Left lung (tissue), 10 donors: Measurements from ENCODE around the gene EHMT1. TPM values are rescaled to one million over a fixed set of nuclear protein-coding genes. Genes with fewer than 3 reads are reported as not detected.
A peak's percentile ranks its signal among the peaks of the same experiment; 100 is the strongest.
"Not testable (repeated sequence)": the region's sequence is repeated elsewhere in the genome, so short reads cannot be mapped to it uniquely, and the experiment has no call there.

Source experiments
- ATAC-seq: fragments of 200-7000 bp; cut with Tn5 transposase; one replicate; pipeline ENCODE4 v1.9.1; 2020; ENCODE audit warnings: moderate library complexity
- DNase-seq, 4 donors: peaks; one replicate each; pipeline ENCODE4 v3.0.0-alpha.2; 2013 to 2020
- H3K27ac ChIP-seq, 2 donors: fragments of 200-600 bp; sonication (generic) in 1 of 2; one replicate each; pipeline versions ENCODE4 v1.5.0 to v1.8.0; 2020 to 2021
- H3K27me3 ChIP-seq, 2 donors: fragments of 200-600 bp; sonication (generic) in 1 of 2; one replicate each; pipeline versions ENCODE4 v1.5.0 to v1.8.0; 2020 to 2021
- H3K36me3 ChIP-seq, 2 donors: fragments of 200-600 bp; sonication (generic) in 1 of 2; one replicate each; pipeline versions ENCODE4 v1.5.0 to v1.8.0; 2020 to 2021
- H3K4me1 ChIP-seq, 2 donors: fragments of 200-600 bp; one replicate each; pipeline ENCODE4 v1.8.0; 2021
- H3K4me3 ChIP-seq, 2 donors: fragments of 200-600 bp; sonication (generic) in 1 of 2; one replicate each; pipeline versions ENCODE4 v1.5.0 to v1.8.0; 2020 to 2021; ENCODE audit warnings: mild to moderate bottlenecking in 1 of 2
- H3K9me3 ChIP-seq, 2 donors: fragments of 200-600 bp; sonication (generic) in 1 of 2; one replicate each; pipeline versions ENCODE4 v1.5.0 to v1.8.0; 2020 to 2021
- intact Hi-C, 2 donors: fragments of 100-400 bp; cut with DNase I; formaldehyde crosslinking; loops; one replicate each; pipeline versions ENCODE4 v1.11.2 to v1.14.2; 2022
- polyA plus RNA-seq, 6 donors: library from polyadenylated mRNA; unstranded; fragments of 120-200 nt; gene quantifications; one replicate each; pipeline ENCODE4 v1.2.1, GENCODE V29; 2013; ENCODE audit not compliant: insufficient read length in 6 of 6
- total RNA-seq, 2 donors: library from RNA; stranded (reverse); fragmentation: NEBNext Ultra II Directional; extraction: Animal tissue kit (Norgen Biotek cat#: 25700); gene quantifications; one replicate each; pipeline ENCODE4 v1.2.1, GENCODE V29; 2021
- TF ChIP-seq, protein P1 (sequence below), 2 donors: fragments of 200-600 bp; sonication (generic) in 1 of 2; IDR thresholded peaks; one replicate each; pipeline versions ENCODE4 v1.5.0 to v1.8.0; 2021; ENCODE audit warnings: antibody characterized with exemption in 2 of 2
- donor health status: DM: no; HTN: yes; CAD: no.
- donor health status: DM: no; HTN: no; CAD: no.

Gene EHMT1
- total and polyA plus RNA-seq, 8 donors = 71.5 to 92.7 (median 82.7) TPM

DNA sequence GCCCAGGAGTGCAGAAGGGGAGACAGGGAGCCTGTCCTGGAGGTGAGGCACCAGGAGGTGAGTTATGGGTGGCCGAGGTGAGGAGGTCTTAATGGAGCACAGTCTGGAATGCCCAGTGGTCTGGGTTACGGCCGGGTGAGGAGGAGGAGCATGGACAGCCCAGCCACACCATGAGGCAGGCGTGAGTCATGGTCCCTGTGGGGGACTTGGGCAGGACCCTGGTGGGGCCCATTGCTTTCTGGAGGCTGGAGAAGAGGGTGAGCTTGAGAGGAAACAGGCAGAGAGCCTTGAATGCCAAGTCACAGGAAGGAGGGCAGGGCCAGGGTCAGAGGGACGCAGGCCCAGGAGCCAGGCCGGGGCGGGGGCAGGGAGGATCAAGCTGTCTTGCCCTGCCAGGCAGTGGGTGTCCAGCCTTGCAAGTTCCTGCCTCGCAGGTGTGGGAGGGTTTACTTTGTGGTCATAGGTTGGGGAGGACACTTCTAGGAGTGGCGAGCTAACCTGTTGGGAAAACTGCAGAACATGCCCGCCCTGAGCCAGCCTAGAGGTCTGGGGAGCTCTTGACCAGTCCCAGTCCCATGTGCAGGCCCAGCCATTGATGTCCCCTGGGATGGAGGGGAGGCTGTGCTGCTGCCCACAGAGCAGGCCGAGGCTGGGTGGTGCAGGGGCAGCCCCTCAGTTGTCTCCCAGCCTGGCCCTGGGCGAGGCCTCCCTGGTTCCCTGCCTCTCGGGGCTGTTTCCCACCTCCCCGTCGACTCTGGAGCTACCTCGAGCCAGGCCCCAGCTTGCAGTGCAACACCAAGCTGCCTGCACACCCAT, 261.6 kb downstream of the EHMT1 start:
- no peaks in the 10 kb centered on the region for H3K36me3 ChIP-seq
- ATAC-seq = no peak
- no peaks in the 10 kb centered on the region for H3K9me3 ChIP-seq
- no peak for DNase-seq
- H3K27ac ChIP-seq = no peak overlapping the region
- H3K4me3 ChIP-seq = no peak overlapping the region
- peaks cover 19 to 68% of the 10 kb centered on the region in 2 donors for H3K27me3 ChIP-seq
- H3K4me1 ChIP-seq = peaks cover 4 to 7% of the 10 kb centered on the region in 2 donors
- TF ChIP-seq, protein P1, sequence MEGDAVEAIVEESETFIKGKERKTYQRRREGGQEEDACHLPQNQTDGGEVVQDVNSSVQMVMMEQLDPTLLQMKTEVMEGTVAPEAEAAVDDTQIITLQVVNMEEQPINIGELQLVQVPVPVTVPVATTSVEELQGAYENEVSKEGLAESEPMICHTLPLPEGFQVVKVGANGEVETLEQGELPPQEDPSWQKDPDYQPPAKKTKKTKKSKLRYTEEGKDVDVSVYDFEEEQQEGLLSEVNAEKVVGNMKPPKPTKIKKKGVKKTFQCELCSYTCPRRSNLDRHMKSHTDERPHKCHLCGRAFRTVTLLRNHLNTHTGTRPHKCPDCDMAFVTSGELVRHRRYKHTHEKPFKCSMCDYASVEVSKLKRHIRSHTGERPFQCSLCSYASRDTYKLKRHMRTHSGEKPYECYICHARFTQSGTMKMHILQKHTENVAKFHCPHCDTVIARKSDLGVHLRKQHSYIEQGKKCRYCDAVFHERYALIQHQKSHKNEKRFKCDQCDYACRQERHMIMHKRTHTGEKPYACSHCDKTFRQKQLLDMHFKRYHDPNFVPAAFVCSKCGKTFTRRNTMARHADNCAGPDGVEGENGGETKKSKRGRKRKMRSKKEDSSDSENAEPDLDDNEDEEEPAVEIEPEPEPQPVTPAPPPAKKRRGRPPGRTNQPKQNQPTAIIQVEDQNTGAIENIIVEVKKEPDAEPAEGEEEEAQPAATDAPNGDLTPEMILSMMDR (IDR thresholded peaks at IDR 0.05) = no peak
- intact Hi-C loops = no loop called here

DNA sequence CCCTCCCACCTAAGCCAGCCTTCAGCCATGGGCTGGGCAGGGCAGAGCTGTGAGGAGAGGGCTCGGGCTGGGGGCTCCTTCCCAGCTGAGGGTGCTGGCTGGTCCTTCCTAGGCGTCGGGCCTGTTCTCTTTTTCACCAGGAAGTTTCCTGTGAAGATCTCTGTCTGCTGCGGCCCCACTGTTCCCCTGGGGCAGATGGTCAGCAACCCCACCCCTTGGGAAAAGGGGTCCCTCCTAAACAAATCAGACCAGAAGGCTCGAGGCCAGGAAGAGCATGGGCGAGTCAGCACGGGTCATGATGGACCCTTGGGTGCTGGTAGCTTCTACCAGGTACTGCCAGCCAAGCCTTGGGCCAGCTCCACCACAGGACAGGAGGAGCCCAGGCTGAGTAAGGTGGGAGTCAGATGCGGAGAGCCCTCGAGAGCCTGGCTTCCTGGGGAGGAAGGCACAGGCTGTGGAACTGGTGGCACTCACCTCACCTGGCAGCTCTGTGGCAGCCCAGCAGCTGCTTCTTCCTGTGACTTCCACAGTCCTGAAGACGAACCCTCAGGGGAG, 262.2 kb downstream of the EHMT1 start:
- intact Hi-C loops = no loop called here
- Histone ChIP-seq H3K27me3 (peaks cover 19 to 61% of the 10 kb centered on the region in 2 donors), H3K36me3 (no peaks in the 10 kb centered on the region), H3K4me1 (peaks cover 4 to 7% of the 10 kb centered on the region in 2 donors), H3K4me3 (no peak overlapping the region), H3K9me3 (no peaks in the 10 kb centered on the region), H3K27ac (no peak overlapping the region)
- ATAC-seq (no peak), DNase-seq (no peak)
- TF ChIP-seq, protein P1 (IDR thresholded peaks at IDR 0.05) = no peak

DNA sequence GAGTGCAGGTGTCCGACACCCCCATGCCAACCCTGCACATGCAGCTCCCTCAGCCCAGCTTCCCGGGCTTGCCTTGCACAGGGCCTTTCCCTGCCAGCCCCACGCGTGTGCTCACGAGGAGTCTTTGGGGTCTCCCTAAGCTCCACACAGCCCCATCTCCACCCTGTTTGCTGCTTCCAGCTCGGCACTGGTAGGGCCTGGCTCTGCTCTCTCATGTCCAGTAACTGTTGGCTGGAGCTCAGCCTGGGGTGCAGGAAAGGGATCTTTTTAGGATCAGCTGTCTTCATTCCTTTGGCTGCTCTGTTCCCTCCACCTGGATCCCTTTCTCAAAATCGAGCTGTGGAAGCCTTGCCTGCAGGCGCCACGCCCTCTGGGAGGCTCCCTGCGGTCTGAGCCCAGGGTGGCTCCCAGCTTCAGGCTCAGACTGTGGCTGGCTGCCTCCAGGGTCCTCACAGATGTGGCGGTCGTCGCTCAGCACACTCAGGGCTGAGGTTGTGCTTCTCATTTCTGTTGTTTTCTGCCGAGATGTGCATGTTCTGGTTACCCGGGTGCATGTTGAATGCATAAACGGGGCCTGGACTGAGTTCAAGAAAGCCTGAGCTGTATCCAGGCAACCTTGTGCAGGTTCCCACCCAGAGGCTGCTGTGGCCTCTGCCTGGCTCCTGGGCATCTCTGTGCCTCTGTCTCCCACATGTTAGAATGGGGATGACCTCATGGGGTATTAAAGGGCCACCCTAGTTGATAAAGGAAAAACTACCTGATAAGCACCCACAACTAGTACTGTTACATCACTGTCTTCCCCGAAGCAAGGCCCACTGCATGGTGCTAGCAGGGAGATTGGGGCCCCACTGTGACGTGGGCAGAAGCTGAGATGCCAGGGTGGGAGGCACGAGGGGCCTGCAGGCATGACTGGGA, 263.0 kb downstream of the EHMT1 start:
- peaks cover 4 to 7% of the 10 kb centered on the region in 2 donors for H3K4me1 ChIP-seq
- no peak overlapping the region for H3K27ac ChIP-seq
- no peaks in the 10 kb centered on the region for H3K9me3 ChIP-seq
- TF ChIP-seq, protein P1 (IDR thresholded peaks at IDR 0.05) = no peak
- DNase-seq (no peak), ATAC-seq (no peak)
- H3K27me3 ChIP-seq = peaks cover 17 to 53% of the 10 kb centered on the region in 2 donors
- intact Hi-C loops = no loop called here
- no peak overlapping the region for H3K4me3 ChIP-seq
- no peaks in the 10 kb centered on the region for H3K36me3 ChIP-seq

DNA sequence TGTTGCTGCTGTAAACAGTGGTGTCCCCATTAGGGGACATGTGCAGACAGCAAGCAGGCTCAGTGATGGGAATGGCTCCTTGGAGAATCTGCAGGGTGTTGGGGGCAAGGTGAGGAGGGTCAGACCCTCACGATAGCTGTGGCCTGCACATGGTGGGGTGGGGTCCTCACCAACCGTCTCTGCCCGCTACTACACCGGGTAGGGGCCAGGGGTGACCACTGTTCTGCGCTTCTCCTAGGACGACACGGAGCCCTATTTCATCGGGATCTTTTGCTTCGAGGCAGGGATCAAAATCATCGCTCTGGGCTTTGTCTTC, 263.7 kb downstream of the EHMT1 start:
- no peak overlapping the region for H3K27ac ChIP-seq
- peaks cover 4 to 7% of the 10 kb centered on the region in 2 donors for H3K4me1 ChIP-seq
- no peak for ATAC-seq
- DNase-seq = no peak
- TF ChIP-seq, protein P1 (IDR thresholded peaks at IDR 0.05) = no peak
- no peak overlapping the region for H3K4me3 ChIP-seq
- no peaks in the 10 kb centered on the region for H3K9me3 ChIP-seq
- intact Hi-C loops = no loop called here
- no peaks in the 10 kb centered on the region for H3K36me3 ChIP-seq
- H3K27me3 ChIP-seq = peaks cover 12 to 47% of the 10 kb centered on the region in 2 donors

DNA sequence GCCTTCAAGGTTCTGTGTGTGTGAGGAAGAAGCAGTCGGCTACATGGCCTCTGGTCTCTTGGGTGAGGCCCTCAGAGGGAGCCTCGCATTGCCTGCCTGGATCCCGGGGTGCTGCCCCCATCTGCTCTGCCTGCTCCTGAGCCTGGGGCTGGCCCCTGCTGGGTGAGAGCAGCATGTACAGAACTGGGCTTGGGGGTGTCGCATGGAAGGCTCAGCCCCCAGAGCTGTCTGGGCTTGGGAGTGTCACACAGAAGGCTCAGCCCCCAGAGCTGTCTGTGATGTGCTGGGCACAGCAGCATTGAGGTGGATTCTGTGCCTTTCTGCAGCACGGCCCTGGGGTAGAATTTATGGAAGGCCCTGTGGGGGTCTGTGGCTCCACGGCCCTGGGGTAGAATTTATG, 265.2 kb downstream of the EHMT1 start:
- peaks cover under 1 to 35% of the 10 kb centered on the region in 2 donors for H3K27me3 ChIP-seq
- DNase-seq, H3K36me3 ChIP-seq, H3K27ac ChIP-seq, H3K4me3 ChIP-seq, H3K9me3 ChIP-seq, intact Hi-C loops, ATAC-seq, H3K4me1 ChIP-seq: not testable (repeated sequence)

DNA sequence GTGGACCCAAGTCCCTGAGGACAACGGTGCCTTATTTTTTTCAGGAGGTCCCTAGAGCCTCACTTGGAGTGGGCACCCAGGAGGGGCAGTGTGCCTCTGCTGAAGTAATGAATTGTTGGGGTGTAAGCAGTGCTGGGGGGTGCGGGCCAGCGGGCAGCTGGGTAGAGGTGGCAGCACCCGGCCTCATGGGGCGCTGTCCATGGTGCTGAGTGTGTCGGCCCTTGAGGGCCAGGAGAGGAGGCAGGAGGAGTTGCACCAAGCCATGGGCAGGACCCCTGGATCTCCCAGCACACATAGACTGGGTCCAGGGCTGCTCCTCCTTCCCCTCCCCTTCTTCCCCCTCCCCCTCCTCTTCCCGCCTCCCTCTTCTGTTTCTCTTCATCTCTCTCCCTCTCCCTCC, 265.7 kb downstream of the EHMT1 start:
- H3K36me3 ChIP-seq, H3K27ac ChIP-seq, H3K9me3 ChIP-seq, intact Hi-C loops, H3K4me1 ChIP-seq, DNase-seq, H3K4me3 ChIP-seq: not testable (repeated sequence)
- ATAC-seq = peak; percentile 69
- peaks cover 0 to 29% of the 10 kb centered on the region in 2 donors for H3K27me3 ChIP-seq

DNA sequence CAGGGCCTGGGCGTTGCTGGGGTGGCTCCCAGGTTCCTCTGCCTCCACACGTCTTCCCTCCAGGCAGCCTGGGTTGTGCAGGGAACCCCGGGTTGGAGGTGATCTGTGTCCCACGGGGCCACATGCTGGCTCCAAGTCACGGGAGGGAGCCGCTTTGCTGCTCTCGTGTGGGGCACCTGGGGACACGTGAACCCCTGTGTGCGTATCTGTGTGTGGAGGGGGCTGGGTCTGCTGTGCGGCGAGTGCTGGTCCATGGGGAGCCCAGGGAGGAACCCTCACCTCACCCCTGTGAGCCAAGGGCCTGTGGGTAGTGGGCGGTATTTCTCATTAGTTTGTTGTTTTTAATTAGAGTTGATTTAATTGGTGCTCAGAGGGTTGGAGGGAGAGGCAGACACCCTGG, 266.3 kb downstream of the EHMT1 start:
- H3K9me3 ChIP-seq, H3K4me1 ChIP-seq, H3K27ac ChIP-seq, H3K36me3 ChIP-seq, ATAC-seq, DNase-seq, intact Hi-C loops, H3K4me3 ChIP-seq: not testable (repeated sequence)
- H3K27me3 ChIP-seq = peaks cover 0 to 23% of the 10 kb centered on the region in 2 donors
